ENCODE data around the gene BTBD2.
A peak's percentile ranks its signal among the peaks of the same experiment; 100 is the strongest.

Gene BTBD2

GRCh38 chr19:2050991-2051772 lies 35.7 kb upstream of the BTBD2 start, which contains the start of gene MKNK2:
TSS of gene MKNK2 (minus strand) at chr19:2051244. CDS start at chr19:2050851, 393 bp downstream.
- FAIRE-seq (peak; percentile 91), DNase-seq (ENCODE audit: insufficient read length, low spot score) (peak; percentile 79)

GRCh38 chr19:2050349-2050990 lies 35.0 kb upstream of the BTBD2 start:
- DNase-seq (ENCODE audit: insufficient read length, low spot score) (no peak), FAIRE-seq (no peak)

- FAIRE-seq: peak; percentile 67
Observed at GRCh38 chr19:2049741-2050348, 34.3 kb upstream of the BTBD2 start.

GRCh38 chr19:2048959-2049740 lies 33.6 kb upstream of the BTBD2 start:
- DNase-seq (ENCODE audit: insufficient read length, low spot score) (no peak), FAIRE-seq (no peak)

More at GRCh38 chr19:2049741-2050348, 34.3 kb upstream of the BTBD2 start:
- DNase-seq (ENCODE audit: insufficient read length, low spot score): peak; percentile 41

- DNase-seq (ENCODE audit: insufficient read length, low spot score) (no peak), FAIRE-seq (no peak)
Observed at GRCh38 chr19:2048104-2048958, 32.8 kb upstream of the BTBD2 start.

- FAIRE-seq (no peak), DNase-seq (ENCODE audit: insufficient read length, low spot score) (no peak)
Observed at GRCh38 chr19:2047449-2048103, 32.1 kb upstream of the BTBD2 start.

GRCh38 chr19:2047076-2047448 lies 31.5 kb upstream of the BTBD2 start:
- FAIRE-seq (no peak), DNase-seq (ENCODE audit: insufficient read length, low spot score) (no peak)

GRCh38 chr19:2046046-2046907 lies 30.8 kb upstream of the BTBD2 start:
- DNase-seq (ENCODE audit: insufficient read length, low spot score): no peak
- FAIRE-seq: no peak

- FAIRE-seq: no peak
- no peak for DNase-seq (ENCODE audit: insufficient read length, low spot score)
Observed at GRCh38 chr19:2045501-2046045, 30.1 kb upstream of the BTBD2 start.

GRCh38 chr19:2044709-2045500 lies 29.4 kb upstream of the BTBD2 start:
- FAIRE-seq: no peak
- DNase-seq (ENCODE audit: insufficient read length, low spot score): no peak

- no peak for DNase-seq (ENCODE audit: insufficient read length, low spot score)
- FAIRE-seq: no peak
Observed at GRCh38 chr19:2043961-2044708, 28.6 kb upstream of the BTBD2 start.

GRCh38 chr19:2043251-2043641 lies 27.7 kb upstream of the BTBD2 start:
- FAIRE-seq: no peak

GRCh38 chr19:2042485-2043250 lies 27.2 kb upstream of the BTBD2 start:
- FAIRE-seq: no peak
- no peak for DNase-seq (ENCODE audit: insufficient read length, low spot score)

More at GRCh38 chr19:2043251-2043641, 27.7 kb upstream of the BTBD2 start:
- DNase-seq (ENCODE audit: insufficient read length, low spot score): no peak

- FAIRE-seq (no peak), DNase-seq (ENCODE audit: insufficient read length, low spot score) (peak; percentile 61)
Observed at GRCh38 chr19:2041683-2042484, 26.4 kb upstream of the BTBD2 start.

- no peak for DNase-seq (ENCODE audit: insufficient read length, low spot score)
- no peak for FAIRE-seq
Observed at GRCh38 chr19:2041433-2041682, 25.8 kb upstream of the BTBD2 start.

Data from HTR-8/SVneo (cell line).